OCI-LY3 (cell line): ENCODE results near the gene DLX5.
"Not testable (repeated sequence)": the region's sequence is repeated elsewhere in the genome, so short reads cannot be mapped to it uniquely, and the experiment has no call there.

Experiments
- H2AFZ ChIP-seq: fragments of 200-600, 300-600 bp; shearing (Covaris generic); 2 replicates; pipeline ENCODE4 v1.6.0; 2014; ENCODE audit warnings: antibody characterized with exemption, low read depth, low read length
- H3K27ac ChIP-seq: fragments of 200-600, 300-600 bp; sonication (generic); 2 replicates; pipeline ENCODE4 v1.5.1; 2014; ENCODE audit warnings: mild to moderate bottlenecking, low read length, moderate library complexity, mixed read lengths
- H3K27me3 ChIP-seq: fragments of 200-600, 300-600 bp; sonication (generic); 2 replicates; pipeline ENCODE4 v1.6.1; 2014; ENCODE audit warnings: low read depth, low read length, mixed read lengths
- H3K36me3 ChIP-seq: fragments of 200-600, 300-600 bp; sonication (generic); replicated peaks from 2 replicates; pipeline ENCODE3; 2014; ENCODE audit warnings: low read depth, low read length, mixed read lengths
- H3K4me1 ChIP-seq: fragments of 300-600, 200-600 bp; sonication (generic); 2 replicates; pipeline ENCODE4 v1.6.1; 2014; ENCODE audit warnings: low read length, mixed read lengths
- H3K4me2 ChIP-seq: fragments of 200-600, 300-600 bp; sonication (generic); 2 replicates; pipeline ENCODE4 v1.6.1; 2014; ENCODE audit warnings: low read length, mixed read lengths
- H3K4me3 ChIP-seq: fragments of 300-600, 200-600 bp; sonication (generic); 2 replicates; pipeline ENCODE4 v1.5.1; 2014; ENCODE audit warnings: antibody characterized with exemption, mild to moderate bottlenecking, low read length, moderate library complexity
- H3K79me2 ChIP-seq: fragments of 300-600, 200-600 bp; shearing (Covaris generic); 2 replicates; pipeline ENCODE4 v1.6.1; 2014; ENCODE audit warnings: mild to moderate bottlenecking, low read length, mixed read lengths
- H3K9ac ChIP-seq: fragments of 300-600, 200-600 bp; shearing (Covaris generic); 2 replicates; pipeline ENCODE4 v1.6.0; 2014; ENCODE audit warnings: mild to moderate bottlenecking, low read length, moderate library complexity
- H3K9me3 ChIP-seq: fragments of 200-600, 300-600 bp; shearing (Covaris generic); 2 replicates; pipeline ENCODE4 v1.6.1; 2014; ENCODE audit warnings: low read length, mixed read lengths; ENCODE audit not compliant: insufficient read depth
- H4K20me1 ChIP-seq: fragments of 200-600, 300-600 bp; sonication (generic); 2 replicates; pipeline ENCODE4 v1.6.1; 2016; ENCODE audit warnings: low read length, mixed read lengths; ENCODE audit not compliant: insufficient read depth
- CTCF ChIP-seq: fragments of 200-600, 300-600 bp; sonication (generic); IDR thresholded peaks from 2 replicates; pipeline ENCODE4 v1.5.1; 2014; ENCODE audit warnings: antibody characterized with exemption, low read length, low read depth
- EZH2phosphoT487 ChIP-seq: fragments of 200-600 bp; shearing (Covaris generic); IDR thresholded peaks from 2 replicates; pipeline ENCODE4 v1.6.1; 2018; ENCODE audit warnings: antibody characterized with exemption, mixed run types, low read depth

DLX5 gene

GRCh38 chr7:97024209-97025129 is at the start of gene DLX5:
TSS of gene DLX5 (minus strand) at chr7:97024831. CDS start at chr7:97024623, 208 bp downstream.
- Histone ChIP-seq H3K4me2 (no peak within 1 kb of the TSS), H3K4me3 (no peak within 1 kb of the TSS), H3K36me3 (no peaks in the 10 kb centered on the region), H3K27me3 (no peaks in the 10 kb centered on the region), H3K79me2 (no peaks in the 10 kb centered on the region), H3K4me1 (peaks cover 6% of the 10 kb centered on the region; the same call in 1 of the 2 replicates), H2AFZ (no peak within 1 kb of the TSS), H4K20me1 (no peaks in the 10 kb centered on the region), H3K27ac (no peak within 1 kb of the TSS), H3K9ac (no peak within 1 kb of the TSS), H3K9me3 (no peaks in the 10 kb centered on the region)
- TF ChIP-seq EZH2phosphoT487 (no peak), CTCF (no peak)

- H3K9ac ChIP-seq, H3K9me3 ChIP-seq, H3K36me3 ChIP-seq, H3K4me3 ChIP-seq, H3K27ac ChIP-seq, H3K79me2 ChIP-seq, H3K4me1 ChIP-seq, H2AFZ ChIP-seq, H3K27me3 ChIP-seq, H4K20me1 ChIP-seq, H3K4me2 ChIP-seq: not testable (repeated sequence)
Measured at GRCh38 chr7:97072025-97072424, 47.4 kb upstream of the DLX5 start.

DNA sequence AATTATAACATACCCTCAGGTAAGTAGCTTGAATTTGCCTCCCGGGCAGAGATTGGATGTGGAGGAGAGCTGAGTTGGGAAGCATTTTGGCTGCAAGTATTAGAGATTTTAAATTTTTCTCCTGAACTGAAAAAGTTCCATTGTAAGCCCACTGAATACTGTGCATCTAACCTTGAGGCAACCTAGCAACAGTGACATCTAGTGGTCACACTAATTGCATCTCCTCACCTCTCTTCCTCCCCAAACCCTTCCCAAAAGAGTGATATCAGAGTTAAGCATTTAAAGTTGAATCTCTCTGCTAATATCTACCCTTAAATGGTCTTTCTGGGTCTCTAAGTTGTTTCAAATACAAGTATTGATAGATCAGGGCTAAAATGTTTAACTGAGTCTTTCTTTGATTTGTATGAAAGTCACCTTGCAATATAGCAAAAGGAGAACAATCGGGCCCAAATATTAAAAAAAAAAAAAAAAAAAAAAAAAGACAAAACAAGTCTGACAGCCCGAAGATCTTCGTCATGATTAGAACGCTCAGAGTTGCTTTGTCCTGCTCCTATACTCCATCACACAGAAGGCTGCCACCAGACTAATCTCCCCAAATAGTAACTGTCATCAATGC is 40.4 kb upstream of the DLX5 start:
- Histone ChIP-seq H3K36me3 (no peaks in the 10 kb centered on the region), H3K9me3 (no peaks in the 10 kb centered on the region), H3K4me2 (peak overlapping the region; percentile 38), H3K27me3 (no peaks in the 10 kb centered on the region), H3K4me3 (no peak overlapping the region), H3K27ac (no peak overlapping the region), H3K79me2 (no peaks in the 10 kb centered on the region), H4K20me1 (no peaks in the 10 kb centered on the region), H3K4me1 (no peaks in the 10 kb centered on the region), H2AFZ (peak overlapping the region; percentile 73), H3K9ac (no peak overlapping the region)
- no peak for TF ChIP-seq EZH2phosphoT487
- TF ChIP-seq CTCF = peak; percentile 78

- H2AFZ ChIP-seq = no peak overlapping the region
- no peaks in the 10 kb centered on the region for H3K9me3 ChIP-seq
- H3K4me3 ChIP-seq = no peak overlapping the region
- no peaks in the 10 kb centered on the region for H3K79me2 ChIP-seq
- H3K9ac ChIP-seq = no peak overlapping the region
- H3K36me3 ChIP-seq = no peaks in the 10 kb centered on the region
- H4K20me1 ChIP-seq = no peaks in the 10 kb centered on the region
- H3K27me3 ChIP-seq = no peaks in the 10 kb centered on the region
- no peak overlapping the region for H3K4me2 ChIP-seq
- no peak for TF ChIP-seq CTCF
- no peak for TF ChIP-seq EZH2phosphoT487
- H3K27ac ChIP-seq = no peak overlapping the region
- H3K4me1 ChIP-seq = no peaks in the 10 kb centered on the region
Measured at GRCh38 chr7:97064020-97064419, 39.4 kb upstream of the DLX5 start.
